Activated B cell treated with CpG ODN at 0.5 μM for 24 hours (primary cell): ENCODE measurements around the gene DEPP1. TPM values are rescaled to one million over a fixed set of nuclear protein-coding genes. Genes with fewer than 3 reads are reported as not detected.
A peak's percentile ranks its signal among the peaks of the same experiment; 100 is the strongest.

Source experiments
- ATAC-seq: fragments of 200-7000 bp; cut with Tn5 transposase; one replicate; pipeline ENCODE4 v1.10.0; 2021; ENCODE audit warnings: low read depth, mild to moderate bottlenecking, moderate library complexity
- CTCF ChIA-PET: fragments of 350-600 bp; sonication (Branson Sonifier 250); formaldehyde crosslinking; loops from one replicate; lab custom pipeline; 2021; ENCODE audit warnings: antibody characterized with exemption; lab: Charles Lee
- POLR2A ChIA-PET: fragments of 350-600 bp; sonication (Branson Sonifier 250); formaldehyde crosslinking; loops from one replicate; lab custom pipeline; 2021; ENCODE audit warnings: antibody characterized with exemption; lab: Charles Lee
- DNase-seq: peaks from one replicate; pipeline ENCODE4 v3.0.0; 2022
- H3K27ac Mint-ChIP-seq: one replicate; pipeline ENCODE4 v1.8.0; 2020; ENCODE audit warnings: mixed read lengths
- H3K27me3 Mint-ChIP-seq: one replicate; pipeline ENCODE4 v1.8.0; 2021; ENCODE audit warnings: mixed read lengths
- H3K36me3 Mint-ChIP-seq: one replicate; pipeline ENCODE4 v1.8.0; 2021; ENCODE audit warnings: low read depth, mixed read lengths
- H3K4me1 Mint-ChIP-seq: one replicate; pipeline ENCODE4 v1.8.0; 2021; ENCODE audit warnings: mixed read lengths
- H3K4me3 Mint-ChIP-seq: one replicate; pipeline ENCODE4 v1.8.0; 2020; ENCODE audit warnings: mild to moderate bottlenecking, mixed read lengths
- H3K9me3 Mint-ChIP-seq: one replicate; pipeline ENCODE4 v1.8.0; 2020; ENCODE audit warnings: mixed read lengths
- CTCF ChIP-seq: fragments of 200-600 bp; IDR thresholded peaks from one replicate; pipeline ENCODE4 v1.8.0; 2022; ENCODE audit warnings: antibody characterized with exemption, mild to moderate bottlenecking
- intact Hi-C: fragments of 100-400 bp; cut with micrococcal nuclease; formaldehyde crosslinking; loops from one replicate; pipeline ENCODE4 v1.15.1; 2024
- total RNA-seq: library from RNA; stranded (reverse); gene quantifications from 2 replicates; pipeline ENCODE4 v1.2.3, GENCODE V29; 2022

DEPP1 gene
- total RNA-seq, 1 donor from 2014 or later = 0.11 TPM

DNA sequence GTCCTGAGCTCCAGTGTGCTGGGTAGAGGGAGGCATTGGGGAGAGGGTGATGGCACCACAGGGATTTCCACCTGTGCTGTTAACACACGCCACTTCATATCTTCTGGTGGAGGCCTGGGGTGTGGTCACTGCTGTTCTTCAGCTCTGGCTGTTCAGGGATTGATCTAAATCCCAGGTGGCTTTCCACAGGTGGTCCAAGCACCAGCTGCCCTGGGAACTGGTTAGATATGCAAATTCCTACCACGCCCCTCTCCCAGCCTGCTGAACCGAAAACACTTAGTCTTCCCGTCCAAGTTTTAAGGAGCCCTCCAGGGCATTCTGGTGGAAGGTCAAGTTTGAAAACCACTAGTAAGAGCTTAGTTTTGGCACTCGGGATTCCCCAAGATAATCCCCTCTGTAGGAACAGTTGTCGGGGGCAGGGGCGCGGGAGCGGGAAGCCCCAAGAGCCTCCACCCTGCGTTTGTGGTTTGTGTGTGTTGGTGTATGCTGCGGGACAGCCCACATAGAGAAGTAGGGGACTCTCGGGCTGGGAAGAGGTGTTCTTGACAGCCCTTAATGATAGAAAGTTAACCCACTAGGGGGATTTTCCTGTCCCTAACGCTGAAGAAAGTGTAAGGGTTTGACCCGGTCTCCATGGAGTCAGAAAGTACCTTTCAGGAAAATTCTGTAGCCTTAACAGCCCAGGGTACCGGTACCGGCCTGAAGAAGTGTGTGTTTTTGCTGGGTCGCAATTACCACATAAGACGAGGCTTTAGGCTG, 5.1 kb downstream of the DEPP1 start:
- Mint-ChIP-seq H3K36me3 (no peaks in the 10 kb centered on the region), H3K9me3 (no peaks in the 10 kb centered on the region), H3K27ac (peak overlapping the region; percentile 77), H3K4me1 (peaks cover 35% of the 10 kb centered on the region), H3K27me3 (no peaks in the 10 kb centered on the region), H3K4me3 (peak overlapping the region; percentile 80)
- ATAC-seq (peak; percentile 36), DNase-seq (no peak)
- no peak for TF ChIP-seq CTCF
- intact Hi-C loops = loop anchor here (1.0 to 2.0 kb wide), 3 partner anchors 7 to 27 kb away; partner anchors contain the start of genes RASSF4 and ZNF22
- CTCF ChIA-PET = interaction anchor here (0.8 to 2.6 kb wide), 7 partner anchors 9 to 41 kb away, joined by 3 to 39 read pairs (median 6); partner anchors contain the start of gene ZNF22
- POLR2A ChIA-PET = interaction anchor here (1.3 to 2.5 kb wide), 3 partner anchors 10 to 40 kb away, joined by 7 to 20 read pairs (median 12); partner anchors contain the start of gene ZNF22

- no peak for TF ChIP-seq CTCF
- no peak for ATAC-seq
- no peak overlapping the region for H3K27ac Mint-ChIP-seq
- no peaks in the 10 kb centered on the region for H3K36me3 Mint-ChIP-seq
- peaks cover 42% of the 10 kb centered on the region for H3K4me1 Mint-ChIP-seq
- ChIA-PET POLR2A (interaction anchor here (1.3 to 2.5 kb wide), 3 partner anchors 9 to 39 kb away, joined by 7 to 20 read pairs (median 12); partner anchors contain the start of gene ZNF22), CTCF (interaction anchor here (0.8 to 2.6 kb wide), 4 partner anchors 9 to 41 kb away, joined by 4 to 39 read pairs (median 6); partner anchors contain the start of gene ZNF22)
- intact Hi-C loops = no loop called here
- no peaks in the 10 kb centered on the region for H3K9me3 Mint-ChIP-seq
- H3K27me3 Mint-ChIP-seq = no peaks in the 10 kb centered on the region
- peak overlapping the region; percentile 80 for H3K4me3 Mint-ChIP-seq
- no peak for DNase-seq
These were observed 5.7 kb downstream of the DEPP1 start for GRCh38 chr10:44972874-44973306.

GRCh38 chr10:44971935-44972757, 6.5 kb downstream of the DEPP1 start:
- no peak for DNase-seq
- TF ChIP-seq CTCF = no peak
- ChIA-PET CTCF (interaction anchor here (1.3 to 2.6 kb wide), 2 partner anchors 35 to 40 kb away, joined by 4 to 39 read pairs; no protein-coding TSS in a partner anchor), POLR2A (interaction anchor here (1.3 to 2.5 kb wide), 2 partner anchors 8 to 29 kb away, joined by 7 to 20 read pairs; partner anchors contain the start of gene ZNF22)
- Mint-ChIP-seq H3K9me3 (no peaks in the 10 kb centered on the region), H3K4me1 (peaks cover 49% of the 10 kb centered on the region), H3K36me3 (no peaks in the 10 kb centered on the region), H3K27ac (no peak overlapping the region), H3K27me3 (no peaks in the 10 kb centered on the region), H3K4me3 (no peak overlapping the region)
- intact Hi-C loops = no loop called here
- no peak for ATAC-seq

DNA sequence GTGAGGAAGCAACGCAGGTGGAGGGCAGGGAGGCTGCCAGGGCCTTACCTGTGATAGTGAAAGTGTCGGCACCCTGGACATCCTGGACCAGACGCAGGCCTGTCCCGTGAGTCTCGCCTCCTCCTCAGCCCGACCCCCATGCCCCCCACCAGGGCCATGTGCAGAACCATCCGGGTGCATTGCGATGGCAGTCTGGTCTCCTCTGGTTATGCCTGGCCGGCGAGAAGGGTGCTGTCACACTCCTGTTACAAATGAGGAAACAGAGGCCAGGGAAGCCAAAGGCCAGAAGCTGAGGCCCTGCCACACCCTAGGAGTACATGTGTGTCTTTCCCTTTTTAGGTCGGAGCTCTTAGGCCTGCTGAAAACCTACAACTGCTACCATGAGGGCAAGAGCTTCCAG, 7.2 kb downstream of the DEPP1 start:
- Mint-ChIP-seq H3K4me1 (peaks cover 53% of the 10 kb centered on the region), H3K4me3 (no peak overlapping the region), H3K27me3 (no peaks in the 10 kb centered on the region), H3K36me3 (no peaks in the 10 kb centered on the region), H3K27ac (no peak overlapping the region), H3K9me3 (no peaks in the 10 kb centered on the region)
- no peak for ATAC-seq
- ChIA-PET POLR2A (no interaction called here), CTCF (no interaction called here)
- no peak for TF ChIP-seq CTCF
- intact Hi-C loops = no loop called here
- no peak for DNase-seq
